ENCODE data around the gene PAEP.

Gene PAEP

DNA sequence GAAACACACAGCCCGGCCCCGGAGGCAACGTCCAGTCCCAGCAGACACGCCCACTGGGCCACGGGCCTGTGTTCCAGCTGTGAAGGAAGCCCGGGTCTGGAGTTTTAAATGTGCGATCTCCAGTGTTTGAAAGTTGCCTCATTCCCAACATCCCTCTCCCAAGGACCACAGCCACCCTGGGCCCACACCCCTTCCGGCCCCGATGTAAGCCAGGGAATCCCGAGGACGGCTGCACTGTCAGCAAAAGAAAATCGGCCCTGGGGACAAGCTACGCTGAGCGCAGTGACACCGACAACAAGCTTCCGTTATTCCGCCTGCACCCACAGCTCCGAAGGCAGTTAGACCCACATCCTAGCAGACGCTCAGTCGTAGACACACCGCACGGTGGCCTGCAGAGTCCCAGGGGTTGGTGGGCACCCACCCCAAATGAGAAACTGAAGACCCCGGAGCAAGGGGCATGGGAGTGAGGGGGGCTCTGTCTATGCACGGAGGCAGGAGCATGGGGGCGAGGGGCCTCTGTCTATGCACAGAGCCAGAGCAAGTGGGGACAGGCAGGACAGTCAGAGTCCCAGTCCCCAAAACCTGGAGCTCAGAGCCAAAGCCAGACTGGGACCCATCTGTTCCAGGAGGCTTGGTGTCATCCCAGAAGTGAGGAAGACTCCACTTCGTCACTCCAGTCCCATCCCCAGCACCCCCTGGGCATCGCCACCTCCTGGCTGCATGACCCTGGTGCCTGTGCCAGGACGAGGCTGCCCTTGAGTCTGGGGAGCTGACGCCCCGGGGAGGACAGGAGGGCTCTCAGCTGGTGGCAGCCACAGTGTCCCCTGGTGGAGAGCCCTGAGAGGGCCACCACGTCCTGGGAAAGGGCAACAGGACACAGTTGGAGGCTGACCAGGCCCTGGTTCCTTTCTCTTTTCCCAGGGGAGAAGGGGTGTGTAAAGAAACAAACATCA lies 54.4 kb downstream of the PAEP start:
- TF ChIP-seq GATA2 (IDR thresholded peaks at IDR 0.05; ENCODE audit: low read depth, low read length) (no peak), GATA3 (IDR thresholded peaks at IDR 0.05; ENCODE audit: low read depth, low read length) (no peak)
